ENCODE measurements around the gene CTSL.
"Not testable (repeated sequence)": the region's sequence is repeated elsewhere in the genome, so short reads cannot be mapped to it uniquely, and the experiment has no call there.

Gene CTSL

GRCh38 chr9:87725356-87725899 lies 491 bp upstream of the CTSL start:
- Mint-ChIP-seq H3K36me3 (ENCODE audit: low read depth) (peaks cover 6% of the 10 kb centered on the region), H3K4me3 (peak overlapping the region; percentile 82), H3K27ac (peak overlapping the region; percentile 84), H3K9me3 (no peaks in the 10 kb centered on the region), H3K4me1 (ENCODE audit: low read depth) (peaks cover 28% of the 10 kb centered on the region), H3K27me3 (peaks cover 30% of the 10 kb centered on the region)
- no peak for DNase-seq

GRCh38 chr9:87729246-87729645 lies 3.3 kb downstream of the CTSL start:
- Mint-ChIP-seq H3K9me3 (no peaks in the 10 kb centered on the region), H3K27me3 (peaks cover 45% of the 10 kb centered on the region), H3K4me1 (ENCODE audit: low read depth) (peaks cover 32% of the 10 kb centered on the region), H3K27ac (no peak overlapping the region), H3K4me3 (no peak overlapping the region), H3K36me3 (ENCODE audit: low read depth) (peaks cover 12% of the 10 kb centered on the region)
- no peak for DNase-seq

GRCh38 chr9:87731321-87731720 lies 5.4 kb downstream of the CTSL start:
- Mint-ChIP-seq H3K36me3 (ENCODE audit: low read depth) (peaks cover 12% of the 10 kb centered on the region), H3K9me3 (no peaks in the 10 kb centered on the region), H3K4me3 (no peak overlapping the region), H3K27ac (no peak overlapping the region), H3K27me3 (peaks cover 36% of the 10 kb centered on the region), H3K4me1 (ENCODE audit: low read depth) (peaks cover 24% of the 10 kb centered on the region)
- no peak for DNase-seq

- Mint-ChIP-seq H3K36me3 (ENCODE audit: low read depth) (peaks cover 12% of the 10 kb centered on the region), H3K27me3 (peaks cover 37% of the 10 kb centered on the region), H3K4me3 (no peak overlapping the region), H3K9me3 (no peaks in the 10 kb centered on the region), H3K27ac (no peak overlapping the region), H3K4me1 (ENCODE audit: low read depth) (peaks cover 18% of the 10 kb centered on the region)
- DNase-seq, result no peak
These were observed 6.4 kb downstream of the CTSL start for GRCh38 chr9:87732344-87732743.

GRCh38 chr9:87732756-87733155 lies 6.8 kb downstream of the CTSL start:
- Mint-ChIP-seq H3K27me3 (peaks cover 38% of the 10 kb centered on the region), H3K4me3 (no peak overlapping the region), H3K36me3 (ENCODE audit: low read depth) (peaks cover 12% of the 10 kb centered on the region), H3K9me3 (peaks cover 3% of the 10 kb centered on the region), H3K4me1 (ENCODE audit: low read depth) (peaks cover 17% of the 10 kb centered on the region), H3K27ac (no peak overlapping the region)
- DNase-seq, result no peak

- H3K27me3 Mint-ChIP-seq, result peaks cover 42% of the 10 kb centered on the region
- no peak for DNase-seq
- H3K27ac Mint-ChIP-seq, result no peak overlapping the region
- H3K4me3 Mint-ChIP-seq, result no peak overlapping the region
- H3K4me1 Mint-ChIP-seq (ENCODE audit: low read depth), result peaks cover 13% of the 10 kb centered on the region
- peaks cover 10% of the 10 kb centered on the region for H3K36me3 Mint-ChIP-seq (ENCODE audit: low read depth)
- H3K9me3 Mint-ChIP-seq, result peaks cover 7% of the 10 kb centered on the region
These were observed 7.5 kb downstream of the CTSL start for GRCh38 chr9:87733273-87734052.

GRCh38 chr9:87734106-87734505 lies 8.2 kb downstream of the CTSL start:
- no peak for DNase-seq
- Mint-ChIP-seq H3K4me1 (ENCODE audit: low read depth) (peaks cover 9% of the 10 kb centered on the region), H3K27me3 (peaks cover 42% of the 10 kb centered on the region), H3K36me3 (ENCODE audit: low read depth) (peaks cover 10% of the 10 kb centered on the region), H3K4me3 (no peak overlapping the region), H3K9me3 (peaks cover 7% of the 10 kb centered on the region), H3K27ac (no peak overlapping the region)

GRCh38 chr9:87739546-87739945 lies 13.6 kb downstream of the CTSL start:
- Mint-ChIP-seq H3K27ac (no peak overlapping the region), H3K27me3 (peaks cover 38% of the 10 kb centered on the region), H3K36me3 (ENCODE audit: low read depth) (no peaks in the 10 kb centered on the region), H3K4me1 (ENCODE audit: low read depth) (peaks cover 4% of the 10 kb centered on the region), H3K9me3 (peaks cover 10% of the 10 kb centered on the region), H3K4me3 (no peak overlapping the region)
- DNase-seq, result no peak

- H3K27me3 Mint-ChIP-seq, result peaks cover 37% of the 10 kb centered on the region
- peaks cover 4% of the 10 kb centered on the region for H3K4me1 Mint-ChIP-seq (ENCODE audit: low read depth)
- H3K36me3 Mint-ChIP-seq (ENCODE audit: low read depth), result no peaks in the 10 kb centered on the region
- H3K4me3 Mint-ChIP-seq, result no peak overlapping the region
- DNase-seq, result no peak
- peaks cover 10% of the 10 kb centered on the region for H3K9me3 Mint-ChIP-seq
- no peak overlapping the region for H3K27ac Mint-ChIP-seq
These were observed 14.3 kb downstream of the CTSL start for GRCh38 chr9:87740209-87740608.

GRCh38 chr9:87741326-87741725 lies 15.4 kb downstream of the CTSL start:
- H3K27me3 Mint-ChIP-seq, result peaks cover 33% of the 10 kb centered on the region
- peaks cover 4% of the 10 kb centered on the region for H3K4me1 Mint-ChIP-seq (ENCODE audit: low read depth)

GRCh38 chr9:87741891-87742290 lies 16.0 kb downstream of the CTSL start:
- no peak overlapping the region for H3K4me3 Mint-ChIP-seq
- peaks cover 30% of the 10 kb centered on the region for H3K27me3 Mint-ChIP-seq
- peaks cover 4% of the 10 kb centered on the region for H3K4me1 Mint-ChIP-seq (ENCODE audit: low read depth)

More at GRCh38 chr9:87741326-87741725, 15.4 kb downstream of the CTSL start:
- peaks cover 10% of the 10 kb centered on the region for H3K9me3 Mint-ChIP-seq
- no peak overlapping the region for H3K4me3 Mint-ChIP-seq
- no peak overlapping the region for H3K27ac Mint-ChIP-seq
- DNase-seq, result no peak
- no peaks in the 10 kb centered on the region for H3K36me3 Mint-ChIP-seq (ENCODE audit: low read depth)

GRCh38 chr9:87742813-87743428 lies 17.0 kb downstream of the CTSL start:
- H3K27ac Mint-ChIP-seq, result no peak overlapping the region
- peaks cover 34% of the 10 kb centered on the region for H3K27me3 Mint-ChIP-seq
- H3K9me3 Mint-ChIP-seq, result peaks cover 6% of the 10 kb centered on the region
- no peaks in the 10 kb centered on the region for H3K36me3 Mint-ChIP-seq (ENCODE audit: low read depth)
- peaks cover 4% of the 10 kb centered on the region for H3K4me1 Mint-ChIP-seq (ENCODE audit: low read depth)
- DNase-seq, result no peak
- no peak overlapping the region for H3K4me3 Mint-ChIP-seq

More at GRCh38 chr9:87741891-87742290, 16.0 kb downstream of the CTSL start:
- no peak for DNase-seq
- Mint-ChIP-seq H3K9me3 (peaks cover 10% of the 10 kb centered on the region), H3K27ac (no peak overlapping the region), H3K36me3 (ENCODE audit: low read depth) (no peaks in the 10 kb centered on the region)

GRCh38 chr9:87744247-87744646 lies 18.3 kb downstream of the CTSL start:
- H3K9me3 Mint-ChIP-seq; H3K36me3 Mint-ChIP-seq (ENCODE audit: low read depth); H3K4me1 Mint-ChIP-seq (ENCODE audit: low read depth); H3K4me3 Mint-ChIP-seq; H3K27ac Mint-ChIP-seq; DNase-seq: not testable (repeated sequence)
- peaks cover 36% of the 10 kb centered on the region for H3K27me3 Mint-ChIP-seq

- H3K36me3 Mint-ChIP-seq (ENCODE audit: low read depth), result no peaks in the 10 kb centered on the region
- H3K27ac Mint-ChIP-seq, result no peak overlapping the region
- DNase-seq, result no peak
- H3K4me1 Mint-ChIP-seq (ENCODE audit: low read depth), result peaks cover 4% of the 10 kb centered on the region
- H3K27me3 Mint-ChIP-seq, result peaks cover 33% of the 10 kb centered on the region
- no peak overlapping the region for H3K4me3 Mint-ChIP-seq
- peaks cover 3% of the 10 kb centered on the region for H3K9me3 Mint-ChIP-seq
These were observed 20.3 kb downstream of the CTSL start for GRCh38 chr9:87746186-87746585.

- no peak for DNase-seq
- H3K4me1 Mint-ChIP-seq (ENCODE audit: low read depth), result no peaks in the 10 kb centered on the region
- peaks cover 34% of the 10 kb centered on the region for H3K27me3 Mint-ChIP-seq
- H3K9me3 Mint-ChIP-seq, result peaks cover 9% of the 10 kb centered on the region
- no peak overlapping the region for H3K27ac Mint-ChIP-seq
- no peaks in the 10 kb centered on the region for H3K36me3 Mint-ChIP-seq (ENCODE audit: low read depth)
- H3K4me3 Mint-ChIP-seq, result no peak overlapping the region
These were observed 23.0 kb downstream of the CTSL start for GRCh38 chr9:87748881-87749280.

All from activated T-cell treated with anti-CD3 and anti-CD28 coated beads, Interleukin-2, amount 50 U/mL, for 24 hours (primary cell).